Common myeloid progenitor, CD34-positive (primary cell): ENCODE results near the gene IQCK.
"Not testable (repeated sequence)": the region's sequence is repeated elsewhere in the genome, so short reads cannot be mapped to it uniquely, and the experiment has no call there.

Experiments used
- CTCF ChIA-PET: fragments of 350-600 bp; sonication (Branson Sonifier 250); formaldehyde crosslinking; loops from one replicate; lab custom pipeline; 2021; ENCODE audit warnings: antibody characterized with exemption; lab: Charles Lee
- POLR2A ChIA-PET: fragments of 350-600 bp; sonication (Branson Sonifier 250); formaldehyde crosslinking; loops from one replicate; lab custom pipeline; 2021; ENCODE audit warnings: antibody characterized with exemption; lab: Charles Lee
- DNase-seq, 3 donors: peaks; one replicate each; pipeline versions ENCODE4 v3.0.0 to v3.0.0-alpha.2; 2013
- H3K27ac ChIP-seq, 2 experiments: 1 replicate in 1 of 2; 2 replicates in 1 of 2; pipeline ENCODE4 v1.7.0; 2013; ENCODE audit warnings: inconsistent platforms in 2 of 2, low read length in 2 of 2, mild to moderate bottlenecking in 2 of 2, low read depth in 1 of 2, moderate library complexity in 1 of 2; ENCODE audit not compliant: severe bottlenecking in 2 of 2, insufficient read depth in 1 of 2, poor library complexity in 1 of 2
- H3K27me3 ChIP-seq, 5 experiments: replicated peaks in 2 of 5; 1 replicate in 3 of 5; 2 replicates in 2 of 5; pipeline versions ENCODE4 v1.6.1 to v1.7.0; 2013; ENCODE audit warnings: low read length in 4 of 5, mild to moderate bottlenecking in 2 of 5, moderate library complexity in 2 of 5, inconsistent platforms in 1 of 5; ENCODE audit not compliant: insufficient read depth in 5 of 5, control insufficient read depth in 4 of 5
- H3K36me3 ChIP-seq, 4 experiments: 1 replicate in 2 of 4; 2 replicates in 2 of 4; pipeline versions ENCODE4 v1.6.1 to v1.7.0; 2013; ENCODE audit warnings: low read length in 3 of 4, control low read depth in 1 of 4, mild to moderate bottlenecking in 1 of 4; ENCODE audit not compliant: control insufficient read depth in 4 of 4, insufficient read depth in 4 of 4
- H3K4me1 ChIP-seq, 4 experiments: 1 replicate in 3 of 4; 2 replicates in 1 of 4; pipeline versions ENCODE4 v1.6.1 to v1.7.1; 2013; ENCODE audit warnings: low read length in 3 of 4, mild to moderate bottlenecking in 3 of 4, control low read depth in 1 of 4, inconsistent platforms in 1 of 4, moderate library complexity in 1 of 4; ENCODE audit not compliant: control insufficient read depth in 4 of 4, insufficient read depth in 4 of 4; ENCODE audit errors: control extremely low read depth in 1 of 4
- H3K4me3 ChIP-seq, 7 experiments: 1 replicate in 4 of 7; 2 replicates in 3 of 7; pipeline versions ENCODE4 v1.5.1 to v1.7.0; 2013; ENCODE audit warnings: mild to moderate bottlenecking in 7 of 7, low read length in 6 of 7, moderate library complexity in 6 of 7, inconsistent platforms in 2 of 7, low read depth in 2 of 7, control low read depth in 1 of 7; ENCODE audit not compliant: insufficient read depth in 4 of 7, control insufficient read depth in 1 of 7; ENCODE audit errors: extremely low read depth in 1 of 7
- H3K9me3 ChIP-seq, 5 experiments: 1 replicate in 4 of 5; 2 replicates in 1 of 5; pipeline versions ENCODE4 v1.6.1 to v1.7.1; 2013; ENCODE audit warnings: low read length in 4 of 5, mild to moderate bottlenecking in 2 of 5, inconsistent platforms in 1 of 5, low read depth in 1 of 5, moderate library complexity in 1 of 5; ENCODE audit not compliant: control insufficient read depth in 4 of 5, insufficient read depth in 2 of 5; ENCODE audit errors: control extremely low read depth in 1 of 5
- WGBS: methylation state at CpG from one replicate; pipeline ENCODE4 v1.1.5; 2013; ENCODE audit not compliant: insufficient coverage; 5-methylcytosine and 5-hydroxymethylcytosine counted together

IQCK gene

GRCh38 chr16:19780321-19780720 is 62.2 kb downstream of the IQCK start:
- H3K9me3 ChIP-seq, result no peaks in the 10 kb centered on the region
- H3K4me3 ChIP-seq, result no peak overlapping the region
- WGBS, result 95% methylated on average over 3 of the region's 3 CpGs
- DNase-seq, result no peak
- H3K4me1 ChIP-seq, result peaks cover 0 to 6% (median 2%) of the 10 kb centered on the region in 4 experiments
- no peak overlapping the region for H3K27ac ChIP-seq
- H3K27me3 ChIP-seq, result no peaks in the 10 kb centered on the region
- H3K36me3 ChIP-seq, result no peaks in the 10 kb centered on the region
- ChIA-PET POLR2A (no interaction called here), CTCF (no interaction called here)

- CTCF ChIA-PET, result interaction anchor here (0.6 to 1.3 kb wide), 2 partner anchors 59 to 118 kb away, joined by 3 read pairs; no protein-coding TSS in a partner anchor
- Histone ChIP-seq H3K4me3 (no peak overlapping the region), H3K27ac (no peak overlapping the region), H3K27me3 (no peaks in the 10 kb centered on the region), H3K4me1 (peaks cover 0 to 6% (median 2%) of the 10 kb centered on the region in 4 experiments), H3K9me3 (no peaks in the 10 kb centered on the region), H3K36me3 (no peaks in the 10 kb centered on the region)
- 98% methylated on average over 6 of the region's 6 CpGs for WGBS
- no peak for DNase-seq
- POLR2A ChIA-PET, result no interaction called here
These were observed 63.2 kb downstream of the IQCK start for GRCh38 chr16:19781226-19781625.

- no peak overlapping the region for H3K27ac ChIP-seq
- ChIA-PET CTCF (interaction anchor here (0.6 kb wide), 1 partner anchor 69 kb away, joined by 3 read pairs; no protein-coding TSS in a partner anchor), POLR2A (no interaction called here)
- DNase-seq, result no peak
- no peaks in the 10 kb centered on the region for H3K36me3 ChIP-seq
- no peaks in the 10 kb centered on the region for H3K9me3 ChIP-seq
- WGBS, result 98% methylated on average over 16 of the region's 17 CpGs
- H3K4me1 ChIP-seq, result no peaks in the 10 kb centered on the region
- no peak overlapping the region for H3K4me3 ChIP-seq
- H3K27me3 ChIP-seq, result no peaks in the 10 kb centered on the region
These were observed 65.5 kb downstream of the IQCK start for GRCh38 chr16:19783363-19784182.

- ChIA-PET CTCF (no interaction called here), POLR2A (no interaction called here)
- H3K9me3 ChIP-seq, result no peaks in the 10 kb centered on the region
- no peaks in the 10 kb centered on the region for H3K4me1 ChIP-seq
- H3K36me3 ChIP-seq, result no peaks in the 10 kb centered on the region
- DNase-seq, result no peak
- 100% methylated on average over 2 of the region's 3 CpGs for WGBS
- H3K27me3 ChIP-seq, result no peaks in the 10 kb centered on the region
- H3K4me3 ChIP-seq, result no peak overlapping the region
- H3K27ac ChIP-seq, result no peak overlapping the region
These were observed 66.2 kb downstream of the IQCK start for GRCh38 chr16:19784183-19784736.

GRCh38 chr16:19785081-19785480 is 67.0 kb downstream of the IQCK start:
- POLR2A ChIA-PET, result no interaction called here

GRCh38 chr16:19785512-19786130 is 67.5 kb downstream of the IQCK start:
- no peak for DNase-seq
- H3K9me3 ChIP-seq, result no peaks in the 10 kb centered on the region
- 99% methylated on average over 7 of the region's 10 CpGs for WGBS
- H3K36me3 ChIP-seq, result no peaks in the 10 kb centered on the region
- H3K27me3 ChIP-seq, result no peaks in the 10 kb centered on the region
- POLR2A ChIA-PET, result no interaction called here
- H3K27ac ChIP-seq, result no peak overlapping the region
- CTCF ChIA-PET, result no interaction called here
- H3K4me1 ChIP-seq, result no peaks in the 10 kb centered on the region
- no peak overlapping the region for H3K4me3 ChIP-seq

More at GRCh38 chr16:19785081-19785480, 67.0 kb downstream of the IQCK start:
- no peaks in the 10 kb centered on the region for H3K4me1 ChIP-seq
- CTCF ChIA-PET, result no interaction called here
- no peak for DNase-seq
- no peaks in the 10 kb centered on the region for H3K36me3 ChIP-seq
- H3K27ac ChIP-seq, result no peak overlapping the region
- 91% methylated on average over 1 of the region's 1 CpG for WGBS
- no peaks in the 10 kb centered on the region for H3K9me3 ChIP-seq
- no peak overlapping the region for H3K4me3 ChIP-seq
- H3K27me3 ChIP-seq, result no peaks in the 10 kb centered on the region

- peaks cover 0 to 12% (median 7%) of the 10 kb centered on the region in 4 experiments for H3K4me1 ChIP-seq
- DNase-seq, H3K27me3 ChIP-seq, H3K4me3 ChIP-seq, CTCF ChIA-PET, H3K36me3 ChIP-seq, H3K27ac ChIP-seq, POLR2A ChIA-PET: not testable (repeated sequence)
- WGBS, result no CpG with 5 or more reads among the region's 5 CpGs
- H3K9me3 ChIP-seq, result peaks cover 0 to 10% (median 6%) of the 10 kb centered on the region in 5 experiments
These were observed 83.3 kb downstream of the IQCK start for GRCh38 chr16:19801369-19801768.
